Mesodermal cell (in vitro differentiated cells): ENCODE results near the gene P2RX6.

Experiments used
- H3K27ac ChIP-seq: 2 replicates; pipeline ENCODE4 v1.7.0; 2013; ENCODE audit warnings: mild to moderate bottlenecking, low read depth, low read length, moderate library complexity; ENCODE audit not compliant: severe bottlenecking
- H3K36me3 ChIP-seq: 2 replicates; pipeline ENCODE4 v1.7.1; 2013; ENCODE audit warnings: mild to moderate bottlenecking, low read length, moderate library complexity; ENCODE audit not compliant: control insufficient read depth, insufficient read depth
- H3K4me1 ChIP-seq: one replicate; pipeline ENCODE4 v1.7.1; 2013; ENCODE audit warnings: mild to moderate bottlenecking, low read length; ENCODE audit not compliant: insufficient read depth, control insufficient read depth, poor library complexity, severe bottlenecking
- H3K4me3 ChIP-seq: 2 replicates; pipeline ENCODE4 v1.7.0; 2013; ENCODE audit warnings: low read length, control low read depth, mild to moderate bottlenecking; ENCODE audit not compliant: insufficient read depth, poor library complexity, severe bottlenecking; ENCODE audit errors: extremely low read depth
- H3K9me3 ChIP-seq: 2 replicates; pipeline ENCODE4 v1.7.1; 2013; ENCODE audit warnings: mild to moderate bottlenecking, low read length, moderate library complexity; ENCODE audit not compliant: control insufficient read depth
- WGBS, 2 experiments: methylation state at CpG; one replicate each; pipeline ENCODE4 v1.1.5; 2013; ENCODE audit warnings: missing lambda C conversion rate in 2 of 2; ENCODE audit not compliant: insufficient coverage in 2 of 2; 5-methylcytosine and 5-hydroxymethylcytosine counted together

Gene P2RX6

GRCh38 chr22:20973634-20974286 lies 41.2 kb upstream of the P2RX6 start:
- Histone ChIP-seq H3K4me3 (no peak overlapping the region), H3K27ac (no peak overlapping the region), H3K9me3 (peaks cover 6% of the 10 kb centered on the region), H3K4me1 (peaks cover 6% of the 10 kb centered on the region), H3K36me3 (no peaks in the 10 kb centered on the region)
- 89% methylated on average over 10 to 17 of the region's 21 CpGs for WGBS, 2 experiments

GRCh38 chr22:20974336-20974955 lies 40.5 kb upstream of the P2RX6 start:
- Histone ChIP-seq H3K4me1 (peaks cover 6% of the 10 kb centered on the region), H3K36me3 (no peaks in the 10 kb centered on the region), H3K27ac (no peak overlapping the region), H3K9me3 (peaks cover 12% of the 10 kb centered on the region), H3K4me3 (no peak overlapping the region)
- WGBS, 2 experiments = 93 to 94% methylated on average over 13 to 16 of the region's 16 CpGs

- Histone ChIP-seq H3K4me3 (no peak overlapping the region), H3K36me3 (no peaks in the 10 kb centered on the region), H3K27ac (no peak overlapping the region), H3K4me1 (peaks cover 6% of the 10 kb centered on the region), H3K9me3 (peaks cover 12% of the 10 kb centered on the region)
- WGBS, 2 experiments = 87 to 89% methylated on average over 13 to 14 of the region's 14 CpGs
These were observed 39.2 kb upstream of the P2RX6 start for GRCh38 chr22:20975541-20976290.

- Histone ChIP-seq H3K4me3 (no peak overlapping the region), H3K9me3 (peaks cover 12% of the 10 kb centered on the region), H3K27ac (no peak overlapping the region), H3K4me1 (peaks cover 8% of the 10 kb centered on the region), H3K36me3 (no peaks in the 10 kb centered on the region)
- 78 to 92% methylated on average over 12 to 20 of the region's 24 CpGs for WGBS, 2 experiments
These were observed 38.6 kb upstream of the P2RX6 start for GRCh38 chr22:20976291-20976877.

GRCh38 chr22:20977019-20977418 lies 37.9 kb upstream of the P2RX6 start:
- WGBS, 2 experiments = 80 to 93% methylated on average over 4 to 10 of the region's 11 CpGs
- Histone ChIP-seq H3K27ac (no peak overlapping the region), H3K9me3 (peaks cover 12% of the 10 kb centered on the region), H3K4me1 (peaks cover 11% of the 10 kb centered on the region), H3K4me3 (no peak overlapping the region), H3K36me3 (no peaks in the 10 kb centered on the region)

GRCh38 chr22:20977516-20978170 lies 37.3 kb upstream of the P2RX6 start:
- WGBS, 2 experiments = 90% methylated on average over 10 to 17 of the region's 17 CpGs
- Histone ChIP-seq H3K4me1 (peaks cover 9% of the 10 kb centered on the region), H3K36me3 (no peaks in the 10 kb centered on the region), H3K9me3 (peaks cover 12% of the 10 kb centered on the region), H3K27ac (no peak overlapping the region), H3K4me3 (no peak overlapping the region)

- Histone ChIP-seq H3K4me1 (peaks cover 11% of the 10 kb centered on the region), H3K27ac (no peak overlapping the region), H3K9me3 (peaks cover 12% of the 10 kb centered on the region), H3K4me3 (no peak overlapping the region), H3K36me3 (peaks cover under 1% of the 10 kb centered on the region)
- WGBS, 2 experiments = 82 to 92% methylated on average over 1 of the region's 2 CpGs
These were observed 36.5 kb upstream of the P2RX6 start for GRCh38 chr22:20978419-20978818.

GRCh38 chr22:20979243-20979809 lies 35.6 kb upstream of the P2RX6 start:
- 24 to 31% methylated on average over 28 to 36 of the region's 39 CpGs for WGBS, 2 experiments
- Histone ChIP-seq H3K4me3 (no peak overlapping the region), H3K36me3 (peaks cover 10% of the 10 kb centered on the region), H3K27ac (no peak overlapping the region), H3K4me1 (peaks cover 11% of the 10 kb centered on the region), H3K9me3 (peaks cover 12% of the 10 kb centered on the region)

- no peak overlapping the region for H3K4me3 ChIP-seq
These were observed 35.0 kb upstream of the P2RX6 start for GRCh38 chr22:20979940-20980453.

GRCh38 chr22:20980523-20980922 lies 34.4 kb upstream of the P2RX6 start:
- Histone ChIP-seq H3K36me3 (peaks cover 18% of the 10 kb centered on the region), H3K27ac (no peak overlapping the region), H3K4me3 (no peak overlapping the region), H3K9me3 (peaks cover 12% of the 10 kb centered on the region), H3K4me1 (peaks cover 11% of the 10 kb centered on the region)
- 82 to 90% methylated on average over 4 of the region's 4 CpGs for WGBS, 2 experiments

More at GRCh38 chr22:20979940-20980453, 35.0 kb upstream of the P2RX6 start:
- Histone ChIP-seq H3K9me3 (peaks cover 12% of the 10 kb centered on the region), H3K4me1 (peaks cover 11% of the 10 kb centered on the region), H3K27ac (no peak overlapping the region), H3K36me3 (peaks cover 14% of the 10 kb centered on the region)
- 72 to 73% methylated on average over 9 to 10 of the region's 13 CpGs for WGBS, 2 experiments
